ENCODE measurements around the gene GRAMD4. TPM values are rescaled to one million over a fixed set of nuclear protein-coding genes. Genes with fewer than 3 reads are reported as not detected.

The GRAMD4 gene
- total and polyA plus RNA-seq, 7 donors, result 11.3 to 39.3 (median 17.8) TPM

DNA sequence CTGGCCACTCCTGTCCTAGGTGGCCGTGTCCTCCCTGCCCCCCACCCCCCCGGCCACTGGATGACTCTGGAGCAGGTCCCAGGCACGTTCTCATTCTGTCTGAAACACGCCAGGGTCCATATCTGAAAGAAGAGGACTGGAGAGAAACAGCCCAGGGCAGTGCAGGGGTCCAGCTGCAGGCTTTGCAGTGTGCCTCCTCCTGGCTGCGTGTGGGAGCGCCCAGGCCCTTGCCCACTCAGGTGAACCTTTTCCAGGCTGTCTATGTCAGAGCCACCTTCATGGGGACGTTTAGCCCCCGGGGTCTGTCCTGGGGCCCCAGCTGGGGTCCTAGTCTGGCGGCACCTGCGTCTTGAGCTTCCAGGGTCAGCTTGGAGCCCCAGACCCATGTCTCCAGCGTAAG, 15.6 kb downstream of the GRAMD4 start:
- peaks cover 0 to 10% of the 10 kb centered on the region in 2 donors for H3K36me3 ChIP-seq (ENCODE audit: insufficient read depth in 1 of 2, low read depth in 1 of 2)
- H3K9me3 ChIP-seq, result no peaks in the 10 kb centered on the region
- 53 to 64% (median 57%) methylated on average over 11 of the region's 11 CpGs for WGBS, 3 donors
- DNase-seq (no peak), ATAC-seq (peak; percentile 18 to 54 (median 28))
- peak overlapping the region; percentile 82 for H3K27ac ChIP-seq
- TF ChIP-seq, protein P1, sequence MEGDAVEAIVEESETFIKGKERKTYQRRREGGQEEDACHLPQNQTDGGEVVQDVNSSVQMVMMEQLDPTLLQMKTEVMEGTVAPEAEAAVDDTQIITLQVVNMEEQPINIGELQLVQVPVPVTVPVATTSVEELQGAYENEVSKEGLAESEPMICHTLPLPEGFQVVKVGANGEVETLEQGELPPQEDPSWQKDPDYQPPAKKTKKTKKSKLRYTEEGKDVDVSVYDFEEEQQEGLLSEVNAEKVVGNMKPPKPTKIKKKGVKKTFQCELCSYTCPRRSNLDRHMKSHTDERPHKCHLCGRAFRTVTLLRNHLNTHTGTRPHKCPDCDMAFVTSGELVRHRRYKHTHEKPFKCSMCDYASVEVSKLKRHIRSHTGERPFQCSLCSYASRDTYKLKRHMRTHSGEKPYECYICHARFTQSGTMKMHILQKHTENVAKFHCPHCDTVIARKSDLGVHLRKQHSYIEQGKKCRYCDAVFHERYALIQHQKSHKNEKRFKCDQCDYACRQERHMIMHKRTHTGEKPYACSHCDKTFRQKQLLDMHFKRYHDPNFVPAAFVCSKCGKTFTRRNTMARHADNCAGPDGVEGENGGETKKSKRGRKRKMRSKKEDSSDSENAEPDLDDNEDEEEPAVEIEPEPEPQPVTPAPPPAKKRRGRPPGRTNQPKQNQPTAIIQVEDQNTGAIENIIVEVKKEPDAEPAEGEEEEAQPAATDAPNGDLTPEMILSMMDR (IDR thresholded peaks at IDR 0.05), result no peak
- H3K4me1 ChIP-seq, result peaks cover 40% of the 10 kb centered on the region
- no peaks in the 10 kb centered on the region for H3K27me3 ChIP-seq (ENCODE audit: insufficient read depth in 3 of 3, low read length in 2 of 3)
- intact Hi-C loops (cut with DNase I), result loop anchor here in 1 of 2 donors (2.0 to 5.0 kb wide), 2 partner anchors 38 to 57 kb away; no protein-coding TSS in a partner anchor
- peak overlapping the region; percentile 25 for H3K4me3 ChIP-seq

DNA sequence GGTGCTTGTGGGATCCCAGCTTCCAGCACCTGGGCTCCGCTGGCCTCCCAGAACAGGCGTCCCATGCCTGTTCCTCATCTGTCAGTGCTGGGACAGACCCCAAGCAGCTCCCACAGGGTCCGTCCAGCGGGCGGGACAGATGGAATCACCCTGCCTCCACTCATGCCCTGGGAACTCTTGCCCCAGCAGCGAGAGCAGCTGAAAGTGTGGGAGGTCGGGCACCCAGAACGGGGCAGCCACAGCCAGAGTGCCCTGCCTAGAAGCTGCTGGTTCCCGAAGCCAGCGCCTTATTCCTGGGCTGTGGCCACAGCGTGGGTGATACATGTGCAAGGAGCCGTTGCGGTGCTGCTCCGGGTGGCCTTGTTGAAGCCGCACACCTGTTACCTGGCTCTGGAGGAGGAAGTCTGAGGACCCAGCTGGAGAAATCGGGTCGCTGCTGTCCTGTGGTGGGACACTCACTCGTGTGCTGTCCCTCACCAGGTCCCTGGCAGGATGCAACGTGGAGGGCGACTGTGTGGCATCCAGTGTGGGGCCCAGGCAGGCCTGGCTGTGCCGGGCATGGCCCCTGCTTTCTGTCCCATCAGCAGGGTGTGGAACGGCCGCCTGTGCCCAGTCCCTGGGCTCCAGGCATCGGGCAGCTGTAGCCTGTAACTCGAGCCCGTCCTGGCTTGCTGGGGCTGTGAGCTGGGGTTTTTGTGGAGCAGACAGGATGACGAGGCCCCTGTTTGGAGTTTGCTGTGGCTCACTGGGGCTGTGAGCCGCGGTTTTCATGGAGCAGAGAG, 16.2 kb downstream of the GRAMD4 start:
- intact Hi-C loops (cut with DNase I), result loop anchor here in 1 of 2 donors (2.0 to 5.0 kb wide), 2 partner anchors 39 to 58 kb away; no protein-coding TSS in a partner anchor
- ATAC-seq (peak; percentile 82 to 89 (median 85)), DNase-seq (peak; percentile 60 to 85)
- Histone ChIP-seq H3K9me3 (no peaks in the 10 kb centered on the region), H3K27ac (peak overlapping the region; percentile 82), H3K36me3 (ENCODE audit: insufficient read depth in 1 of 2, low read depth in 1 of 2) (peaks cover 0 to 6% of the 10 kb centered on the region in 2 donors), H3K4me1 (peaks cover 46% of the 10 kb centered on the region), H3K27me3 (ENCODE audit: insufficient read depth in 3 of 3, low read length in 2 of 3) (no peaks in the 10 kb centered on the region), H3K4me3 (peak overlapping the region; percentile 25)
- TF ChIP-seq, protein P1 (IDR thresholded peaks at IDR 0.05), result no peak
- WGBS, 3 donors, result 37 to 52% (median 40%) methylated on average over 29 of the region's 29 CpGs

DNA sequence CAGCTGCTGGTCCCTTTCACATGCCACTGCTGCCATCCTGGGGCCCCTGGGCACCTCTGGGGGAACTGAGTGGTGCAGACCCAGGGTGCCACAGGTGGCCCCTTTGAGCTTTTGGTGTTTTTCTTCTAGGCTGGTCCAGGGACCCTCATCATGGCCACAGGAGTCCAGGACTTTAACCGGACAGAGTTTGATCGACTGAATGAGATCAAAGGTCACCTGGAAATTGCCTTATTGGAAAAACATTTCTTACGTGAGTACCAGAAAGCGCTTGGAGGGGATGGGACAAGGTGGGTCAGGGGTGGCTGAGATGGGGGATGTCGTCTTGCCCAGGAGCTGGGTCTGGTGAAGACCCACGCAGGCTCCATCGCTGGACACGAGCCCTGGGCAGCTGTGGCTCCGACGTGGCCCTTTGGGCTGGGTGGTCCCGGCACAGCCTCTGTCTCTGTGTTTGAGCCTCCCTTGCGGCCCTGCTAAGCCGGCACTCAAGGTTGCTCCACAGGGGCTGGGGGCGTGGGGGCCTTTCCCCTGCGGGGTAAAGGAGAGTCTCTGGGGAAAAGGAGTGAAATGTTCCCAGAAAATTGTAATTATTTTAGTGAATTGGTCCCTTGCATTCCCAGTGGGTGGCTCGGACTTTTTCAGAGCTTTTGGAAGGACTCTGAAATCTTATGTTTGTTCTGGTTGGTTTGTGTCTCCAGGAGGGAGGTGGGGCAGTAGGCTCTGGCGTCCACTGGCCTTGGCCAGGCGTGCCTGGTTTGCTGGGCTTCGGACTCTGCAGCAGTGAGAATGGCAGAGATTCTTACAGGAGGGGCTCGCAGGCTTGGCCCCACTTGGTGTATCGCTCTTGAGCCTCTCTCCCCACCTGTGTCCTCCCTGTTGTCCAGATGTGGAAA, 17.8 kb downstream of the GRAMD4 start:
- Histone ChIP-seq H3K27ac (peak overlapping the region; percentile 82), H3K36me3 (ENCODE audit: insufficient read depth in 1 of 2, low read depth in 1 of 2) (peaks cover 0 to 6% of the 10 kb centered on the region in 2 donors), H3K4me3 (no peak overlapping the region), H3K27me3 (ENCODE audit: insufficient read depth in 3 of 3, low read length in 2 of 3) (no peaks in the 10 kb centered on the region), H3K9me3 (no peaks in the 10 kb centered on the region), H3K4me1 (peaks cover 48% of the 10 kb centered on the region)
- DNase-seq, result no peak
- no peak for ATAC-seq
- intact Hi-C loops (cut with DNase I), result loop anchor here in 1 of 2 donors (2.0 to 5.0 kb wide), 2 partner anchors 41 to 59 kb away; no protein-coding TSS in a partner anchor
- WGBS, 3 donors, result 86 to 91% (median 86%) methylated on average over 19 to 21 of the region's 21 CpGs
- TF ChIP-seq, protein P1 (IDR thresholded peaks at IDR 0.05), result no peak

DNA sequence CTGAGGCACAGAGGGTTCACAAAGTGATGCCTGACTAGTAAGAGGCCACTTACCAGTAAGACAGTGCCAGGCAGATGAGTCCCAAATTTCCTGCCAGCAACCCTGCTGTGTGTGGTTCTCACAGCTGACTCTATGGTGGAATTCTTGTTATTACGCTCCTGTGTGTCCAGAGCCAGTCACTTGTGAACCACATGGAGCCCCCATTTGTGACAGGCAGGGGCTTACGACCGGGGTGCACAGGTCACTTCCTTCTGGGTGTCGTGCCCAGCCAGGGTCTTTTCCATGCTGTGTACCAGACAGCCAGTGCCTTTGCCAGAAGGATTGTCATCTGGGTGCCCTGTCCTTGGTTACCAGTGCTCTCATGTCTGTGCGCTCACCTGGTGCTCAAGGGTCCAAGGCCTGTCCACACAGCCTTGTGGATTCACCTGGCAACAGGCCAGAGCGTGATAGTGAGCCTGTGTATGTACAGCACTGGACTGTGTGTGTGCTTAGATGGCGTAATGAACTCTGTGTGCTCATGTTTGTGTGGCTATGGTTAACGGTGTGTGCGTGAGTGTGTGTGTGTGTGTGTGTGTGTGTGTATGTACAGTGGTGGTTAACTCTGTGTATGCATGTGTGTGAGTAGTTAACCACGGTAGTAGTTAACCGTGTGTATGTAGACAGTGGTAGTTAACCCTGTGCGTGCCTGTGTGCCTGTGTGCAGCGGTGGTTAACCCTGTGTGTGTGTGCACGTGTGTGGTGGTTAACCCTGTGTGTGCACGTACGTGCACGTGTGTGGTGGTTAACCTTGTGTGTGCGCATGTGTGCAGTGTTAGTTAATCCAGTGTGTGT, 18.6 kb downstream of the GRAMD4 start:
- intact Hi-C loops (cut with DNase I), result loop anchor here in 1 of 2 donors (5.0 kb wide), 1 partner anchor 42 kb away; no protein-coding TSS in a partner anchor
- ATAC-seq (peak in 2 of 4 donors; percentile 6 to 12), DNase-seq (no peak)
- Histone ChIP-seq H3K4me3 (no peak overlapping the region), H3K9me3 (no peaks in the 10 kb centered on the region), H3K27ac (peak overlapping the region; percentile 41), H3K27me3 (ENCODE audit: insufficient read depth in 3 of 3, low read length in 2 of 3) (no peaks in the 10 kb centered on the region), H3K4me1 (peaks cover 48% of the 10 kb centered on the region), H3K36me3 (ENCODE audit: insufficient read depth in 1 of 2, low read depth in 1 of 2) (peaks cover 0 to 6% of the 10 kb centered on the region in 2 donors)
- TF ChIP-seq, protein P1 (IDR thresholded peaks at IDR 0.05), result no peak
- WGBS, 3 donors, result 64 to 73% (median 68%) methylated on average over 18 of the region's 18 CpGs
